ENCODE data around the gene CTU2. TPM values are rescaled to one million over a fixed set of nuclear protein-coding genes. Genes with fewer than 3 reads are reported as not detected.

CTU2 gene
- total and polyA plus RNA-seq, 7 donors, result 6.1 to 16.3 (median 10.5) TPM

- no peak overlapping the region for H3K27ac ChIP-seq
- WGBS, 2 donors, result 91 to 94% methylated on average over 33 of the region's 33 CpGs
- DNase-seq, result no peak
- TF ChIP-seq POLR2AphosphoS5 (IDR thresholded peaks at IDR 0.05) (no peak), POLR2A (IDR thresholded peaks at IDR 0.05) (no peak), EP300 (IDR thresholded peaks at IDR 0.05) (no peak), CTCF (IDR thresholded peaks at IDR 0.05) (no peak)
- H3K4me3 ChIP-seq, result no peak overlapping the region
- no peaks in the 10 kb centered on the region for H3K27me3 ChIP-seq
- H3K36me3 ChIP-seq, result peaks cover 8 to 60% (median 38%) of the 10 kb centered on the region in 4 donors
- H3K9me3 ChIP-seq, result no peaks in the 10 kb centered on the region
- H3K4me1 ChIP-seq, result peaks cover 0 to 28% (median 23%) of the 10 kb centered on the region in 4 donors
- intact Hi-C loops (cut with DNase I), result loop anchor here (5.0 to 10.0 kb wide), 2 partner anchors 117 to 475 kb away; partner anchors contain the start of genes GALNS, TRAPPC2L and ZNF778
These were observed 33.8 kb downstream of the CTU2 start for GRCh38 chr16:88739977-88740726.

GRCh38 chr16:88740727-88741055 is 34.4 kb downstream of the CTU2 start:
- no peak for DNase-seq
- Histone ChIP-seq H3K27me3 (no peaks in the 10 kb centered on the region), H3K27ac (no peak overlapping the region), H3K4me3 (no peak overlapping the region), H3K9me3 (no peaks in the 10 kb centered on the region), H3K4me1 (peaks cover 0 to 33% (median 27%) of the 10 kb centered on the region in 4 donors), H3K36me3 (peaks cover 8 to 55% (median 33%) of the 10 kb centered on the region in 4 donors)
- WGBS, 2 donors, result 92% methylated on average over 12 of the region's 12 CpGs
- intact Hi-C loops (cut with DNase I), result loop anchor here (10.0 kb wide), 1 partner anchor 474 kb away; the partner anchor contains the start of gene ZNF778
- no peak for TF ChIP-seq CTCF (IDR thresholded peaks at IDR 0.05)
- no peak for TF ChIP-seq EP300 (IDR thresholded peaks at IDR 0.05)
- no peak for TF ChIP-seq POLR2A (IDR thresholded peaks at IDR 0.05)
- TF ChIP-seq POLR2AphosphoS5 (IDR thresholded peaks at IDR 0.05), result no peak

GRCh38 chr16:88741368-88741767 is 35.1 kb downstream of the CTU2 start:
- 92 to 94% methylated on average over 16 to 17 of the region's 17 CpGs for WGBS, 2 donors
- H3K36me3 ChIP-seq, result peaks cover 8 to 48% (median 27%) of the 10 kb centered on the region in 4 donors

GRCh38 chr16:88742896-88743605 is 36.7 kb downstream of the CTU2 start:
- intact Hi-C loops (cut with DNase I), result loop anchor here (1.0 to 10.0 kb wide), 2 partner anchors 42 to 472 kb away; partner anchors contain the start of genes PIEZO1 and ZNF778

More at GRCh38 chr16:88741368-88741767, 35.1 kb downstream of the CTU2 start:
- Histone ChIP-seq H3K4me1 (peaks cover 0 to 39% (median 33%) of the 10 kb centered on the region in 4 donors), H3K9me3 (no peaks in the 10 kb centered on the region), H3K27ac (no peak overlapping the region), H3K4me3 (no peak overlapping the region), H3K27me3 (no peaks in the 10 kb centered on the region)
- no peak for DNase-seq
- intact Hi-C loops (cut with DNase I), result loop anchor here (10.0 kb wide), 1 partner anchor 473 kb away; the partner anchor contains the start of gene ZNF778
- no peak for TF ChIP-seq POLR2AphosphoS5 (IDR thresholded peaks at IDR 0.05)

More at GRCh38 chr16:88742896-88743605, 36.7 kb downstream of the CTU2 start:
- TF ChIP-seq POLR2AphosphoS5 (IDR thresholded peaks at IDR 0.05), result no peak
- no peak for TF ChIP-seq CTCF (IDR thresholded peaks at IDR 0.05)
- TF ChIP-seq POLR2A (IDR thresholded peaks at IDR 0.05), result no peak
- no peak for TF ChIP-seq EP300 (IDR thresholded peaks at IDR 0.05)
- H3K36me3 ChIP-seq, result peaks cover 8 to 39% (median 21%) of the 10 kb centered on the region in 4 donors
- peak overlapping the region in 1 of 4 donors; percentile 86 for H3K27ac ChIP-seq
- no peak for DNase-seq
- no peaks in the 10 kb centered on the region for H3K27me3 ChIP-seq
- H3K4me3 ChIP-seq, result no peak overlapping the region
- peaks cover 0 to 48% (median 41%) of the 10 kb centered on the region in 4 donors for H3K4me1 ChIP-seq
- H3K9me3 ChIP-seq, result no peaks in the 10 kb centered on the region
- 65 to 73% methylated on average over 19 of the region's 19 CpGs for WGBS, 2 donors
